HG02623 (cell line): ENCODE data around the gene PARVA.
"Not testable (repeated sequence)": the region's sequence is repeated elsewhere in the genome, so short reads cannot be mapped to it uniquely, and the experiment has no call there.

ENCODE experiments used
- ATAC-seq: cut with Tn5 transposase; IDR thresholded peaks from one replicate; pipeline ENCODE4 v1.9.1; 2021; ENCODE audit warnings: moderate library complexity; ENCODE audit not compliant: unreplicated experiment

PARVA gene, protein sequence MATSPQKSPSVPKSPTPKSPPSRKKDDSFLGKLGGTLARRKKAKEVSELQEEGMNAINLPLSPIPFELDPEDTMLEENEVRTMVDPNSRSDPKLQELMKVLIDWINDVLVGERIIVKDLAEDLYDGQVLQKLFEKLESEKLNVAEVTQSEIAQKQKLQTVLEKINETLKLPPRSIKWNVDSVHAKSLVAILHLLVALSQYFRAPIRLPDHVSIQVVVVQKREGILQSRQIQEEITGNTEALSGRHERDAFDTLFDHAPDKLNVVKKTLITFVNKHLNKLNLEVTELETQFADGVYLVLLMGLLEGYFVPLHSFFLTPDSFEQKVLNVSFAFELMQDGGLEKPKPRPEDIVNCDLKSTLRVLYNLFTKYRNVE

DNA sequence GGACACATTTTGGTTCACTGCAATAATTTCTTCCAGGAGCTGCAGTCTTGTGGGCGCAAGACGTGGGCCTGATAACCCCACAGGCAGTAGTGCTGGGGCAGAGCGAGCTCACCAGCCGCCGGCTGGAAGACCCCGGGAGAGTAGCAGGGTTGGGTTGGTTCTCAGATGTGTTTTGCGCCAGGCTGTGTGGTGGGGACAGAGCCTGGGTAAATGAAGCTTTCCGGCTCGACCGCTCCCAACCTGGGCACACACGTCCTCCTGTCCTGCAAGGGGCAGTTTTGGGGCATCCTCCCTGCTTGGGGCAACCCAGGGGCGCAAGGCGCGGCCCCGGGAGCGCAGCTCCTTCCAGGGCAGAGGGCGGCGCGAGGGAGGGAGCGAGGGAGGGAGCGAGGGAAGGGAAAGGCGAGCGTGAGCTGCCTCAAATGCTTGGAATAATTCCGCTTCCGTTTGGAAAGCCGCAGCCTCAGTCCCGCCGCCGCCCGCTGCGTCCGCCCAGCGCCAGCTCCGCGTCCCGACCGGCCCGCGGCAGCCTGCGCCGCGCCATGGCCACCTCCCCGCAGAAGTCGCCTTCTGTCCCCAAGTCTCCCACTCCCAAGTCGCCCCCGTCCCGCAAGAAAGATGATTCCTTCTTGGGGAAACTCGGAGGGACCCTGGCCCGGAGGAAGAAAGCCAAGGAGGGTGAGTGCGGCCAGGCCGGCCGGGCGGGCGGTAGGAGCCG lies at the start of gene PARVA:
PARVA (plus strand) TSS at position 466 of the 718 bp plus-strand sequence; CDS start at position 543, 77 bp downstream.
- ATAC-seq: no peak

DNA sequence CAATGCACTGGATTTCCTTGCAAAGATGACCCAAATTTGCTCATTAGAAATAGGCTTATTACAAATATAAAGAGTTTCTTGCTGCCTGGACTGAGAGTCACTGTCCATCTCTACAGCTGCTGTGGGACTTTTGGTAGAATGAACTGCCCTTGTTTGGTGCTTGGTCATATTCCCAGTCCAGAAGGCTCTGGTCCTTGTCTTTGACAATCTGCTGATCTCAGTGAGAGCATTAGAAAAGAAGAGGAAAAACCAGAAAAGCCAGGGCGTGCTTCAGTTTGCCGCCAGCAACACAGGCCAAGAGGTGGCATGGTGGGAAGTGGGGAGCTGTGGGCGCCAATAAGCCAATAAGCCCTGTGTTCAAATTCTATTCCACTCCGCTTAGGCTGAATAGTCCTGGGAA lies 48.2 kb upstream of the PARVA start:
- ATAC-seq: no peak

DNA sequence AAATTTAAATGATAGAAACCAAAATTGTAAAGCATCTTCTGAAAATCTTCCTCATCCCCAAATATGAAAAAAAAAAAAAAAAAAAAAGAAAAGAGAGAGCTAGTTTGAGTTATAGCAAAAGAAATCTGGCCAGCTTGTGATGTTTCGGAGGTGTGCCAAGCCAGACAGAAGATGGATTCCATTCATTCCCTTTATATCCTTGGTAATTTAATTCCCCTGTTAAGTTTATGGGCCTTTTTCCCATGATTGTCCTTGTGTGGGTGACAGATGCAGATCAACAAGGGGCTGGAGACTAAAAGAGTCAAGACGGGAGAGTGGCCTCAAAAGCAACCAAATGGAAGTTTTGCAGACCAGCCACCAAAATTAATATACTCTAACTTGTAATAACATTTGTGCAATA lies 47.6 kb upstream of the PARVA start:
- no peak for ATAC-seq

DNA sequence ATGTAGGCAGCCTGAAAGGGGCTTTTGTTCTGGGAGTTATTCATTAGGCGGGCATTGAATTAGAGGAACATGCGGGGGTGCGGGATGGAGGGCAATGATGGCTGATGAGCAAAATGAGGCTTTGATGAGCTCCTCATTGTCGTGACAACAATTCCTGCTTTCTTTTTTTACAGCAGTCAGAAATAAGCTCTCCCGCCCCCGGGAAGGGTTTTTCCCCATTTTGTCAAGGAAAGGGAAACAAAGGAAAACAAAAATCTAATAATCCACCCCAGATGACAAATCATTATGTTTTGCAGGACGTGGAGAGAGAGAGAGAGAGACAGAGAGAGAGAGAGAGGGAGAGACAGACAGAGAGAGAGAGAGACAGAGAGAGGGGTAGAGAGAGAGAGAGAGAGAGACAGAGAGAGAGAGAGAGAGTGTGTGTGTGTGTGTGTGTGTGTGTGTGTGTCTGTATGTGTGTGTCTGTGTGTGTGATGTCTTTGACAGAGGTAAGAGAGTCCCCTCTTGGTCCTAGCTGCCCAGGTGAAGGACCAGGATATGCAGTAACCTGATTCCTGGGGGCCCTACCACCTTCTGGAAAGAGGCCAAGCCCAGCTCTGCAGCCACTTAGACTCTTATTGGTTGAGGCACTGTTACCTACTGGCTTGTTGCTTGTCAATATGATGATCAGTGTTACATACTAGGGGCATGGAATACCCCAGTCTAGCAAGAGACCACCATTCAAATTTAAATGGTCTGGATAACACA lies 46.7 kb upstream of the PARVA start:
- ATAC-seq: no peak

DNA sequence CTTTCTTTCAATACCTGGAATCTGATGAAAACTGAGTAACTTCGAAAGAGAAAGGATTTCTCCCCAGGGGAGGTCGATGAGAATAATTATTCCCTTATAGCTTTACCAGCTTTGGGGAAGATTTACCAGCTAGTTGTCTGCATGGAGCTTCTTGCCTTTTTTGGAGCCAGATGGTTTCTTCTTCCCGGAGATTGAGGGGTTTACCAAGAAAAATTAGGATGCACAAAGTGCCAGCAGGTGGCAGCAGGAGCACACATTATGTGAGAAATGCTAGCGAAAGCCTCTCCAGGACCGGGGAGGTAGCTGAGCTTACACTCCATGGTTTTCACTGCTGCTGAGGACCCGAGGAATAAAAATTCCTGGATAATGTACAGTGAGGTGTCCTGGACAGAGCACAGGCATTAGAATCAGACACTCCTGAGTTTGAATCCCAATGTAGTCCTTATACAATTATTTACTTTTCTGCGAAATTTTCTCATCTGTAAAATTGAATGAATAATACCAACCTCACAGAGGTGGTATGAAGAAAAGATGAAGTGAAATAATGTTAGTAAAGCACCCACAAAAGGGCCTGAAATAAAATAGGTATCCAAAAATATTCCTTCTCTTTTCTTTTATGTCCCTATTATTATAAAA lies 46.0 kb upstream of the PARVA start:
- ATAC-seq: no peak

DNA sequence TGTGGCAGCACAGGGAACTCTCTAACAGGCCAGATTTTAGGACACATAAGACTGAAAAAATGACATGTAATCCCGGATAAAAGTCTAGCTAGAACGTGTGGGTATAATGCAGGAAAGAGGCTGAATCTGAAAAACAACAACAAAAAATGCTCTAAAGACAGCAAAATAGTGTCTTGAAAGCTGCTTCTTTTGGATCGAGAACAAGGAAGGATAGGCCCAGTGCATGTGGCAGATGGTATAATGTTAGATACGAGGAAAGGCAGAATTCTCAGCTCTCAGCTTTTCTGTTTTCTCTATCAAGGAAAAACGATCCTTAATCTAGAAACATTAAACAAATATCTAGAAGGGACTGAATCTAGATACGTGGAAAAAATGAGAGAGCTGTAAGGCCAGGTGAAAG lies 33.8 kb upstream of the PARVA start:
- ATAC-seq: no peak

DNA sequence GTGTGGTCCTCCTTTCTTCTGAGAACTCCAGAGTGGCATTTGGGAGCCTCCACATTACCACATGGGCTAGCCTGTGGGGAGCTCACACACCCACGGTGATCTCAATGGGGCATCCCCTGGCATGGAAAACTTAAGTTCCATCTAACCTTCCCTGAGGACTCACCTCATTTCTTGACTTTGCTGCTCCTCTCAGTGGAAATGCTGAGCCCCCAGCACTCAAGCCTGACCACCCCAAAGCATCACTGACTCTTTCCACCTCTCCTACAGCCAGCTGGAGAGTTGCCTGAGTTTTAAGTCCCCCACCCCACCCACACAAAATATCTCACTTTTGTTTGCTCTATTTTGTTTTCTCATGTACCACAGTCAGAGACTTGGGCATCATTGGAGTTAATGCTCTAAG lies 23.8 kb upstream of the PARVA start:
- ATAC-seq: no peak

DNA sequence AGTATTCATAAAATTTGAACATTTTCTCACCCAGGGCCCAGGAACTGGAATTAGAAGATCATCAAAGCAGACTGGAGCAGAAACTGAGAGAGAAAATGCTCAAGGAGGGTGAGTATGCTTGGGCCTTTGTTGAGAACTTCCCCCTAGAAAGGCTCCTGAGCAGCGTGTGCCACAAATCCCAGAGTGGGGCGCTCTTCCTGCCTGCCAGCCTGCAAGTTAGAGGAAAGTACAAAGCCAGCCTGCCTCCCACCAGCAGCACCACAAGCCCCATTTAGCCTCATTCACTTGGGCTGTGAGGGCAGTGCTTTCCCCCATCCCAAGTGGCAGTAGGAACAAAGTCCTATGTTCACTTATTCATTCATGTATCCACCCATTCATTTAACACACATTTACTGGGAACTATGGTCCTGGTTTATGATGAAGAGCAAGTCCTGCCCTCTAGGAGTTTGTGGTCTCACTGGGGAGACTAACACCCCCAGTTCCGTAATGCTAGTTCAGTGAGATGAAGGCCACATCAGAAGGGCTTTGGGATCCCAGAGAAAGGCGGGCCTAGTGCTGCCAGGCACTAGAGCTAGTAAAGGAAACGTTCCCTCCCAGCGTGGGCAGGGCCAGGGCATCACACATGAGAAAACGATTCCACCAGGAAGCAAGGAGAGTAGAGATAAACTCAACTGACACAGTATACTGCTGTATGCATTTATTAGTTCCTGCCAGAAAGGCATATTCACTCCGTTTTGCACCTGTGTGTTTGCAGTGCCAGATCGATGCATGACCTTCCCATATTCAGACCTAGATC lies 22.4 kb upstream of the PARVA start:
- ATAC-seq: no peak

DNA sequence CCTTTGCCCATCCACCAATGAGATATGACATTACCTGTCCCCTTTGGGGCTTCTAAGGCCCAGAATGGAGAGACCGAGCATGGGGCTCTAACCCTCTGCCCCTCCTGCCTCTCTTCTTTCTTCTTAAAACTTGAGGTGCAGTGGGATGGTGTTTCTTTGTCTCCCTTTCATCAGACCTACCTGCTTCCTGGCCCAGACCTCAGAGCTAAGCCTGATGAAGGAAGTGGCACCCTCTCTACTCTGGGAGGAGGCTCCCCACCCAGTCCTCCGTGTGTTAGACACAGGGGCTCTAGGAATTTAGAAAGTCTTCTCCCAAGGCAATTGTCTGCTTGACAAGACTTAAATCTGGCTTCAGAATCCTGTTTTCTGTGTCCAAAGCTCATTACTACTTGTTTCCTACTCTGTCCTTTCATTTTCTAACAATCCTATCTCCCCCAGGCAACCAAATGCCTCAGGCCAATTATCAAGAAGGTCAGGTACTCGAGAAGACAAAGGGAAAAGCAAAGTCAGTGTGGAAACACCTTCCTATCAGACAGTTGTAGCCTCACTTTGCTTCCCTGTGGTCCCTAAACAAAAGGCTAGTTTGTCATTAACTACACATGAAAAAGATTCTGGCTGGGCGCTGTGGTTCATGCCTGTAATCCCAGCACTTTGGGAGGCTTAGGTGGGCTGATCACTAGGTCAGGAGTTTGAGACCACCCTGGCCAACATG lies 20.3 kb upstream of the PARVA start:
- no peak for ATAC-seq

DNA sequence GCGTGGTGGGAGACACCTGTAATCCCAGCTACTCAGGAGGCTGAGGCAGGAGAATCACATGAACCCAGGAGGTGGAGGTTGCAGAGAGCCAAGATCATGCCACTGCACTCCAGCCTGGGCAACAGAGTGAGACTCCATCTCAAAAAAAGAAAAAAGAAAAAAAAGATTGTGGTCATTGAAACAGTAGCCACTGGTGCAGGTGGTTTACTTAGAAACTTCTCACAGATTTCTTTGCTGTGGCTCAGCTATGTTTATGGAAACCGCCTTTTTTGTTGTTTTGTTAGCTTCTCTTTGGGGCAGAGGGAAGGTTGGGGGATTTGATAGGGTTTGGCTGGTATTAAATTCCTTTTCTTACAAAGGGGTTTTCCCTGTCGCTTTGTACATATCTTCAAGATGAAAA lies 19.7 kb upstream of the PARVA start:
- ATAC-seq: not testable (repeated sequence)

DNA sequence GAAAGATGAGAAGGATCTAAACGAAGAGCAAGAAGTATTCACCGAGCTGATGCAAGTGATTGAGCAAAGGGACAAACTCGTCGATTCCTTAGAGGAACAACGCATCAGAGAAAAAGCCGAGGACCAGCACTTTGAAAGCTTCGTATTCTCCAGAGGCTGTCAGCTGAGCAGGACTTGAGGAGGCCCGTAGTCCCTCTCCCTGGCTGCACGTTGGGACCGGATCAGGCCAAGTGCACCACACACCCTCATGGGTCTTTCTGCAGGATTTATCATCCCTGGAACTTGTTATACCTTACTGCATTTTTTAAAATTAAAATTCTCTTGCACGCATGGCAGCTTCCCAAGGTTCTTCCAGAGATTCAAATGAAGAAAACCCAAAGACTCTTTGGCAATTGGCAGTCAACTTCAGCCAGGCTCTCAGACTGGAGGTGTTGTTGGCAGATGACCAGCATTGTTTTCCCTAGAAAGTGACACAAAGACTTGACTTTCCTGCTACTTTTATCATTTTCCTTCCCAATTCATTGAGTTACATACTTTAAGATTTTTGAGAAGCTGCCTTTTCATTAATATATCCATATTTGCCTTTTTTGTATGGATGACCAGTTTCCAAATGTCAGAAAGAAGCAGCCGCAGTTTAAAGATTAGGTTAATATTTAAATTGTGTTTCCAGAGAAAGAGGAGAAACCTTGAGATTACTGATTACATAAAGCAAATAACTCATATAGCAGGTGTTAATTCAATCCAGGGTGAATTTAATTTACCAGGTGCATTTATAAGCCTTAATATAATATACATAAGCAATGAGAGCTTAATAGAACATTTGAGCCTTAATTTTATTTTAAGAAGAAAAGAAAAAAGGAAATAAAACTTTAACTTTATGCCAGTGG lies 18.8 kb upstream of the PARVA start:
- no peak for ATAC-seq

DNA sequence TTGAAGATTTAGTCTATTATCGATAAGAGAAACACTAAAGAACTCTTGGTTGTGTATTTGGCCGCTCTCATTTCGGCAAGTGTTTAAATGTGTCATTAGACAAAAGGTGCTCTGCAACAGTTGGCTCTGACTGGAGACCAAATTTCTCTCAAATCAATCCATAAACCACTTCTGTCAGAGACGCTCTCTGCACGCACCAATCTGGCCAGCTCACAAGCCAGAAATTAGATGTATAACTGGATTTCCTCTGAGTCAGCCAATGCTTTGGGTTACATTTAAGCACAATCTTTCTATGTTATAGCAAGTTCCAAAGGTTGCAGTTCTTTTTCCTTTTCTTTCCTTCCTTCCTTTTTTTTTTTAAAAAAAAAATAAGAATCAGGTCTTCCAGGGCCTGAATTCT lies 17.6 kb upstream of the PARVA start:
- ATAC-seq: no peak

DNA sequence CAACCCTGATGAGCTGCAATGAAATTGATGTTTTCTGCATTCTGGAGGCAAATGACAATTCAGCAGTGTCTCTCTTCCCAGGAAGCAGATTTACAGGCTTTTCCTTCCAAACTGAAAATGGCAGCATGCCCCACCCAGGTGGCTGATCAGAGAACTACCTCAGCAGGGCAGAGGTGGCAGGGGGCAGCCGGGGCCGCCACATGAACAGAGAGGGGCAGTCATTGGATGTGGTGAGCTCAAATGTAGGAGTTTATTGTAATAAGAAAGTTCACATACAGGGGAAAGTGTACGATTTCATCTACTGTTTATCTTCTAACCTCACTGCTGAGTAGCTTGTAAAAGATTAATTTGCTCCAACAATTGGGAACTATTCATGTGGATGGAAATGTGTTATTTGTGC lies 15.7 kb upstream of the PARVA start:
- no peak for ATAC-seq

DNA sequence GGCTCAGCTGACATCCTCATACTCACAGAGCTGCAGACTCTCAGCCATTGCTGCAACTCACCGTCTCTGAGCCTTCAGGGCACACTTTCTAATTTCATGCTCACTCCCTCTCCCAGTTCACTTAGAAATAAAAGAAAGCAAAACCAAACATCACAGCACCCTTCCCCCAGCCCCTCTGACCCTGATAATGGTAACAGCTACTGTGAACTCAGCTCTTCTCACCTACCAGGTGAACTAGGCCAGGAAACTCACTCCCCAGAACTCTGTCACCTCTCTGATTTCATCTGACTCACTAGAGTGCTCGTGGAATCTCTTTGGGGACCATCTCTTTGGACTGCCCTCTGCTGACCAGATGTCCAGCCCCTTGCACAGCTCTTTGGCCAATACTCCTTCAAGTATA lies 14.5 kb upstream of the PARVA start:
- ATAC-seq: no peak

DNA sequence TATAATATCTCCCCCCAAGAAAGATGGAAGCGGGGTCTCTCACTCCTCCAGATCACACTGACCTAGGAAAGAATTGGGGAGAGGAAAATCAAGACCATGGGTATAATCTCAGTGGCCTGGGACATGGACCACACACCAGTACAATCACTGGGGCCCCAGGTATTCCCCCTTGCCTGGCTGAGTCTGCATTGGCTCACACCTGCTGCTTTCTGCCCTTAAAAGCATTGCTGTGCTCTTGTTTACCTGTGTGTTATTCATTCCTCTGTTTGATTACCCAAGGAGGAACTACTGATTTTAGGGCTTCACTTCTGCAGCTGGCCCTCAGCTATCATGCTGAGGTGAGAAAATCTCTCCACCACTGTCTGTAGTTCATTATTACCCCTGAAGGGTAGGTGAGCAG lies 14.0 kb upstream of the PARVA start:
- ATAC-seq: no peak

DNA sequence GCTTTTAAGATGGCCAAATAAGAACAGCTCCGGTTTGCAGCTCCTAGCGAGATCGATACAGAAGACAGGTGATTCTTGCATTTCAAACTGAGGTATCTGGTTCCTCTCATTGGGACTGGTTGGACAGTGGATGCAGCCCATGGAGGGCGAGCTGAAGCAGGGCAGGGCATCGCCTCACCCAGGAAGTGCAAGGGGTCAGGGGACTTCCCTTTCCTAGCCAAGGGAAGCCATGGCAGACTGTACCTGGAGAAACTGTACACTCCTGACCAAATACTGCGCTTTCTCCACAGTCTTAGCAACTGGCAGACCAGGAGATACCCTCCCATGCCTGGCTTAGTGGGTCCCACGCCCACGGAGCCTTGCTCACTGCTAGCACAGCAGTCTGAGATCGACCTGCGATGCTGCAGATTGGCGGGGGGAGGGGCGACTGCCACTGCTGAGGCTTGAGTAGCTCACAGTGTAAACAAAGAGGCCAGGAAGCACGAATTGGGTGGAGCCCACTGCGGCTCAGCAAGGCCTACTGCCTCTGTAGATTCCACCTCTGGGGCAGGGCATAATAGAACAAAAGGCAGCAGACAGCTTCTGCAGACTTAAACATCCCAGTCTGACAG lies 11.3 kb upstream of the PARVA start:
- ATAC-seq: not testable (repeated sequence)

DNA sequence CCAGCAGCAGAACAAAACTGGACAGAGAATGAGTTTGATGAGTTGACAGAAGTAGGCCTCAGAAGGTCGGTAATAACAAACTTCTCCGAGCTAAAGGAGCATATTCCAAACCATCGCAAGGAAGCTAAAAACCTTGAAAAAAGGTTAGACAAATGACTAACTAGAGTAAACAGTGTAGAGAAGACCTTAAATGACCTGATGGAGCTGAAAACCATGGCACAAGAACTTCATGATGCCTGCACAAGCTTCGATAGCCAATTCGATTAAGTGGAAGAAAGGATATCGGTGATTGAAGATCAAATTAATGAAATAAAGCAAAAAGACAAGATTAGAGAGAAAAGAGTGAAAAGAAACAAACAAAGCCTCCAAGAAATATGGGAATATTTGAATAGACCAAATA lies 10.3 kb upstream of the PARVA start:
- ATAC-seq: not testable (repeated sequence)

DNA sequence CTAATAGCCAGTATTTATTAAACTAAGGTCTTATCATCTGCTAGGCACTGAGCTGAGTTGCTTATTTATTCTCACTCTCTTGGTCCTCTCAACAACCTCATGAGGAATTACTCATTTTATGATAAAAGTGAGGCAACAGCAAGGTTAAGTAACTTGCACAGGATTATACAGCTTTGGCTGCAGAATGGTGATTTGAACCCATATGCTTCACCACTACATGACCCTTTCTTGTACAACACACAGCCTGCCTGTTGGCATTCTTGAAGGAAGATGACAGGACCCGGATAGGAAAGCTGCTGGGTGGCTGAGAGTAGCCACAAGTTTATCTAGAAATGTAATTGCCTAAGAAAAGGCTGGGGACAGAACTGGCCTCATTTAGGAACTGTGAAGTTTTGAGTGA lies 5.3 kb upstream of the PARVA start:
- no peak for ATAC-seq
